ENCODE measurements around the gene PIMREG.
A peak's percentile ranks its signal among the peaks of the same experiment; 100 is the strongest.

Gene PIMREG

DNA sequence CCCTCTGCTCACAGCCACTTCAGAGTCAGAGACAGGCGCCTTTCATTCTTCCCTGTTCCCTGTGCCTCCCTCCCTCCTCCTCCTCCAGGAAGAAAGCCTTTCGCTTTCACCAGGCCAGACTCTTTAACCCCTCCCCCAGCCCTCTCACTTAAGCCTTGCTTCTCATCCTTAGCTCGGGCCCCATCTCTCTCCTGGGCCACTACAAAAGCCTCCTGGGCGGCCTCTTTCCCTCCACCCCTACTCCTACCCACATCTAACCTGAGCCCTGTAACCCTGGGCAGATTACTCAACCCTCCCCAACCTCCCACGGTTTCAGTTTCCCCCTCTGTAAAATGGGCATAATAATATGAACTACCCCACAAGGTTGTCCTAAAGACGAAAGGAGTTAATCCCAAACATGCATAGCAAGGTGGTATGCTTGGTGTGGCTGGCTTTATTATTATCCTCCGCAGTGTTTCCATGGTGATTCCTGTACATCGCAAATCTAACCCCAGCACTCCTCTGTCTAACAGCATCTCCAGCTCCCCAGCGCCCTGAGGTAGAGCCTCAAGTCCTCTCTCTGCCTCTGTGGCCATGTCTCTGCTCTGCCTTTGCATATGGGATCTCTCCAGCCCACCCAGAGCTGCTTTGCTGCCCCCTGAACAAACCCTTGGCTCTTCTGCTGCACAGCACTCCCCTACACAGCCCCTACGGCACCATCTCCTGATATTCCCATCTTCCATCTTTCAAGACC lies 17.7 kb downstream of the PIMREG start:
- DNase-seq (ENCODE audit: low spot score), result peak; percentile 22

DNA sequence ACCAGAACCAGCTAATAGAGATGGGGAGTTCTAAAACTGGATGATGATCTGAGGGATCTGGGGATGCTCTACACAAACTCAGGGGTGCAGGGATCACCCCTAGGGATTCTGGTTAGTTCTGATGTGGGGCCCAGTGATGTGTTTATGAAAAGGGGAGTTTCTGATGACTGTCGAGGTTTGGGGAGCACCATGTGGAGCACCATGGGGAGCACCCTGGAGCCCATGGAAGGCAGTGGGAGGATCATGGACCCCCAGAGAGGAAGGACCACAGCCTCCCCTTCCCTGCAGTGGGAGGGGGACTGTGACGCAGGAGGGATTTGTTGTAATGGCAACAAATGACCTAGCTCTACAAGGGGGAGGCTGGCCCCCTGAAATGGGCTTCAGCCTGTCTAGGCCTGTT lies 18.4 kb downstream of the PIMREG start:
- no peak for DNase-seq (ENCODE audit: low spot score)

DNA sequence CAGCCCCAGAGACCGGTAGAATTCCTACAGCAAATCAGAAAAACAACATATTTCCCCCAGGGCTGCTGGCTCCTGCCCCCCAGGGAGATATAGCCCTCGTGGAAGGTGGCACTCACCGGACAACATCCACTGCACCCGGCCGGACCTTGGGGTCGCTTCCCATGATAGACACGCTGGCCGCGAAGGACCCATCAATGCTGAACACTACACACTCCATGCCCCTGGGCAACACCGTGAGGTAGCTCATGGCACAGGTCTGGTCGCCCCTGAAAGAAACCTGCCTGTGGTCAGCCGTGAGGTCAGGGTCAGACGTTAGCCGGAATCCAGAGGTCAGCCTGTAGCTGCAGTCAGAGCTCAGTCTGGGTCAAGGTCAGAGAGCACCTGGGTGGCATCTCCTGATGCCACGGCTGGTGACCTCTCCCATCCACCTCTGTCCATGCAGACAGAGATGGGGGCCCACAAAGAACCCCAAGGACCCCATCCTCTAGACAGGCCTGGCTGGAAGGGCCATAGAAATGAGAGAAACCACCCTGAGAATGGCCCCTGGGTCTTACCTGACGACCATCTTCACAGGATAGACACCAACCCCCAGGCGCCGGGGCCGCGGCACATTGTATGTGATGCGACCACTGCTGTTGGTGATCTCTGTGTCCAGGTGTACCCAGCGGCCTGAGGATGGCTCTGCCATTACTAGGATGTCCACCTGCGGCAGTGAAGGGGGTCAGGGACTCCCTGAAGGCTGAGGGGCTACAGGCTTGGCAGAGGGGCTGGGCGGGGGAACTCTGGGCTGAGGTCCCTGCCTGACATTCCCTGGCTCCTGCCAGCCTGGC lies 19.6 kb downstream of the PIMREG start:
- no peak for DNase-seq (ENCODE audit: low spot score)

DNA sequence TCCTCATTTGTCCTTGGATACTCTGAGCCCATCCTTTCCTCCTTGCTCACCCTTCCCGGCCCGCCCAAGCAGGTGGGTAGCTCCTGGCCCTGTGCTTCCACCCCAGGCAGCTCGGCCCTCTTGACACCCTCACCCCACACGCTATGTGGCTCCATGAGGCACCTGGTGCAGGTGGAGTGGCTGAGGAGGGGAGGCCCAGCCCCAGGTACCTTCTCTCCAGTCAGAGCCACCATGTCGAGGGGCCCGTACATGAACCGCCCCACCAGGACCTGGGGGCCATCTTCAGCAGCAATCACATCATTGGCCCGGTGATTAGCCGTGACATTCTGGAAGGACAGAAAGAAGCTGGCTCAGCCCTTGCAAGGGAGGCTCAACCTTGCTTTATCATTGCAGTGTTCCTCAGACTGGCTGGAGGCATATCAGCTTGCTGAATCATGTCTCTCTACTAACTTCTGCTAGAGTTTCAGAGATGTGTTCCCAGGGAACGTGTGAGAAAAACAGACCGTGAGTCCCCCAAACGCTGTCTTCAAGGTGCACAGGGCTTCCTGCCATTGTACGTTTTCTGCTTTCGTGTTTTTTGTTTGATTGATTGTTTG lies 20.3 kb downstream of the PIMREG start:
- DNase-seq (ENCODE audit: low spot score), result no peak

DNA sequence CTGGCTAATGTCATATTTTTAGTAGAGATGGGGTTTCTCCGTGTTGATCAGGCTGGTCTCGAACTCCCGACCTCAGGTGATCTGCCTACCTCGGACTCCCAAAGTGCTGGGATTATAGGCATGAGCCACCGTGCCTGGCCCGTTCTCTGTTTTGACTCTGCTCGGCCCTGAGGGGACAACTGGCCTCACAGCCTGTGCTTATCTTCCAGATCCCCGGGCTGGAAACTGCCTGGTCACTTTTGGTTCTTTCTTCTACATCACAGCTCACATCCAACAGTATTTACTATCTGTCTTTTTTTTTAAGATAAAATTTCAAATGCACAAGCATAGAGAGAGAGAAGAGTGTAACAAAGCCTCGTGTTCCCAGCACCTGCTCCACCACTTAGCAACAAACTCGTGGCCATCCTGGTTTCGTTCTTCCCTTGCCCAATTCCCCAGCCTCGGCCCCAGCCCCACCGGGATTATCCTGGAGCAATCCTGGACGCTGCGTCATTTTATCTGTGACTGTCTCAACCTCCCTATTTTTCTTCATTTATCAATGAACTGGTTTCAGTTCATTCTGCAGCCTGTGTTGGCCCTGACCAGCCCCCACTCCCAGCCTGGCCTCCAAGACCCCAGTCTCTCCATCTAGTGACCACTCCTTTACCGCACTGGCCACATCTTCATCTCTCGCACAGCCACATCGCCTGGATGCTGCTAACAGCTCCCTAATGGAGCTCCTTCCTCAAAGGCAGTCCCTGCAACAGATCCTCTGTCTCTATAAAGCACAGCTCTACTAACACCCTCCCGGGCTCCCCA lies 21.1 kb downstream of the PIMREG start:
- DNase-seq (ENCODE audit: low spot score), result no peak

DNA sequence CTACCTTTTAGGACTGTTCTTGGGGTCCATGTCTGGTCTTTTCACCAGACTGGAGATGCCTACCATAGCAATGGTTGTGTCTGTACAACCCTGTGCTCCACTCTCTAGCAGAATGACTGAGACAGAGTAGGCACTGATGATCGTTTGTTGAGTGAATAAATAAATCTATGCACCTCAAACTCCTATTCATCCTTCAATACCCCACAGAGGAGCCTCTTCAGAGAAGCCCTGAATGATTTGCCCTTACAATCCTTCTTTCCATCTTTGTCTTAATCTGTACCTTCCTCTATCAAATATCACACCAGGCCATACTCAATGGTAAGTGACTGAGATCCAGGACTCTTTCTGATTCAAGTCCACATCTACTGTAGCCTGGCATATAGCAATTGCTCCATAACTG lies 23.3 kb downstream of the PIMREG start:
- no peak for DNase-seq (ENCODE audit: low spot score)

DNA sequence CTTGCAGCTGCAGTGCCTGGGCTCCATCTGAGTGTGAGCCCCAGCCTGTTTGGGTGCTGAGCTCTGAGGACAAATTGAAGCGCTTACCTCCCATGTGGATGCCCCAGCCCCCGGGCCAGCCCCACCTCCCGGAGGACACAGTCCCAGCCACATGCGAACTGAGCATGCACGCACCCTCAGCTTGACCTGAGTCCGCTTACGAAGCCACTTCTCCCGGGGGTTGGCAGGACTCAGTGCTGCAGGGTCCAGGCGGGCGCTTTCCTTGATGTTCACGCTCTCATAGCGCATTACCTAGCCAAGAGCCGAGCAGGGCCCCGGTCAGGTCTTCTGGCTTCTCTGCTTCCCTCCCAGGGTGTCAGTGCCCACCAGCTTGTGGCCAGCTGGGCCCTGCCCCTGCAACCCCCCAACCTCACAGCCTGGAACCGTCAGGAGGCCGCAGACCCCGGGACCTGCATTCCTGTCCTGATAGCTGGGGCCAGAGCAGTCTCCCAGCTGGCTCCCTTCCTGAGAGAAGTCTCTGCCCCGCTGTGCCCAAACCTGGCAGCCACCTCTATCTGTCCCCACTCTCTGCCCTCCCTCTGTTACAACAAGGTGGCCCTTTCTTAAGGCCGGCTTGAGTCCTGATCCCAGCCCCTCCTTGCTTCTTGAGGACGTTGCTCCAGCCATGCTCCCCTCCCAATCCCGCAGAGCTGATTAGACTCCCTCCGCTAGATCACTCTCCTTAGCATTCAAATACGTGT lies 24.0 kb downstream of the PIMREG start:
- no peak for DNase-seq (ENCODE audit: low spot score)

DNA sequence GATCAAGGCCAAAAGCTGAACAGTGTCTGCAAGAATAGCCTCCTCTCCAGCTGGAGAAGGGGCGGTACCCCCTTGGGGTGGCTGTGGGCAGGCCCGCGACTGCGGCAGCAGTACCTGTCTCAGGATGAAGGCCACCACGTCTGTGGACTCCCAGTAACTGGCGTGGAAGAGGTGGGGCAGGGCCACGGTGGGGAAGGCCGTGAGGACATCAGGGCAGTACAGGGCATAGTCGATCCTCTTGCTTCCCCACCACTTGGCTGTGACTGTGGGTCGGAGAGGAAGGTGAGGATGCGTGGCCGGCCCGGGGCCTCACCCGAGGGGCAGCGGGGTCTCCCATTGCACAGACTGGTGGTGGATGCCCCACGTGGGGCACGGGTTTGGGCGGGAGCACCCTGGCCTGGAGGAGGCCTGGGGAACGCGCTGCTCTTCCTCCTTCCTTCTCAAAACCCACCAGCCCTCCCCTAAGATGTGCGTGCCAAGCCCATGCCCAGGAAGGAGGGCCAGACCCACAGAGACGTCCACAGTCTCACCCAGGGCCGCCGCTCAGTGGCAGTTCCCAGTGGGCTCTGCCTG lies 26.0 kb downstream of the PIMREG start:
- no peak for DNase-seq (ENCODE audit: low spot score)

DNA sequence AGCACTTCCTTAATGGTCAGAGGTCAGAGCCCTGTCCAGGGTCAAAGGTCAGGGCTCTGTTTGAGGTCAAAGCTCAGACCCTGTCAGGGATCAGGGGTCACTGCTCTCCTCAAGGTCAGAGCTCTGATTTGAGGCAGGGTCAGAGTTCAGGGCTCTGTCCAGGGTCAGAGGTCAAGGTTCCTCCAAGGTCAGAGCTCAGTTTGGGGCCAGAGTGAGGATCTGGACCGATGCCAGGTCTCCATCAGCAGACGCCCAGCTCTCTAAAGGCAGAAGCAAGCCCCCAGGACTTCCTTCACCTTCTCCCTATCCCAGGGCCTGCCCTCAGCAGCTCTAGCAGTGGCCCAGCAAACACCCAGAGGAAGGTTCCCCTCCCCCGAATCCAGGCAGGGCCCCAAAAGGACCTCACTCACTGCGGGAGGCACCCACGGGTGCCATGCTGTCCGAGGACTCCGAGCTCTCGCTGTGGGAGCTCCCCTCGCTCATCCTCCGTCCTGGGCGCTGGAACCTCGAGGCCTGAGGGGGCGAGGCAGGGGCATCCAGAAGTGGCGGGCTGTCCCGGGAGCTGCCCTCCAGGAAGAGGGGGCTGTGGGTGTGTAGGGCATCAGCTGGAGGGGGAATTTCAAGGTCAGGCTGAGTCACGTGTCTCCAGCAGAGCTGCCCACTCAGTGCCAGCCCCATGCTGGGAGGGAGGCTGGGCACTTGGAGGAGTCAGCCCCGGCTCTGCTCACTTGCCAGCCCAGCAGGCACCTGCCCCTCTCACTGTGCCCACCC lies 26.7 kb downstream of the PIMREG start:
- no peak for DNase-seq (ENCODE audit: low spot score)

DNA sequence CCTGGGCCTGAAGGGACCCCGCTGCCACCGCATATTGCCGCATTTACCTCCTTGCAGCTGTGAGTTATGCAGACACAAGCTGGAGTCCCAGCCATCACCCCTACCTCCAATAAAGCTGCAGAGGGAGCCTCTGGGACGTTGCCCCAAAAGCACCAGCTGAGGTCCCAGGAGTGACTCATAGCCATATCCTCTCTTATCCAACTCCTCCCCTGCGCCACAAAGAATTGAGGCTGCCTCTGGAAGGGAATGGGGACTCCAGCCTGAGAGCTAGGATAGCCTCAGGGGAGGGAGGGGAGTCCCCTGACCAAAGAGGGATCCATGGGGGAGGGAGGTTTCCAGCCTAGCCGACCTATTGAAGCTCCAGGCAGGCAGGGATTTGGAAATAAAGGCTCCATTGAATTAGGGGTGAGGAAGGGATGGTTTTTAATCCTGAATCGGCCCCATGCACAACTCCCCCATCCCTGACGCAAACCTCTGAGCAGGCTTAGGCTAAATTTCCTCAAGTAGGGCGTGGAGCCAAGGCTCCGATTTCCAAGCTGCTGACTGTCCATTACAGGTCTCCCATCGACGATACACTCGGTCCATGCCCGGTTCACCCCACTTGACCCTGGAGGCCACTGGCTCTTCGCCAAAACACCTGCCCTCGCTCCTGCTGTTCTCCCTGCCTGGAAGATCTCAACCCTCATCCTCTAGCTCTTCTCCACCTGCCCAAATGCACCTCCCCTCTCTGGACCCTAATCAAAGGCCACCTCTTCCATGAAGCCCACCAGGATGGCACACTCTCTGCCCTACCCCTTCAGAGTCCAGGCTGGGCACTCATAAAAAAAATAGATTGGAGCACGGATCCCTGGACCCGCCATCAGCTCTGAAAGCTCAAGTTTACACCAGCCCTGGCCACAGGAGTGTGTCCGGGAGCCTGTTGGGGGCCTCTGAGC lies 27.5 kb downstream of the PIMREG start:
- no peak for DNase-seq (ENCODE audit: low spot score)

DNA sequence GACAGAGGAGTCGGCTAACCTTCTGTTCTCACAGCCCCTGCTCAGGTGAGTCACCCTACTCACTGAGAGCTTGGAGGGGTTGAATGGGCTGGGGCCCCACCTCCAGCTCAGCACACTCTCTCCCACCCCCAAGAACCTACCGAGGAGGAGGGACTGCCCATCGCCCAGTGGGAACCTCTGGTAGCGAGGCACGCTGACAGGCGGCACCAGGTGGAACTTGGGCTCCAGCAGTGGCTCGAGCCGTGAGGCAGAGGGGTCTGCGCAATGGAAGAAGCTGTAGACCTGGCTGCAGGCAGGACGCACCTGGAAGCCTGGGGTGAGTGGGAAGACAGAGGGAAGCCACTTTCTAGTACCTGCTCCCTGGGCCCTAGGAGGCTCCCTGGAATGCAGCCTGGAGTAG lies 28.3 kb downstream of the PIMREG start:
- no peak for DNase-seq (ENCODE audit: low spot score)

DNA sequence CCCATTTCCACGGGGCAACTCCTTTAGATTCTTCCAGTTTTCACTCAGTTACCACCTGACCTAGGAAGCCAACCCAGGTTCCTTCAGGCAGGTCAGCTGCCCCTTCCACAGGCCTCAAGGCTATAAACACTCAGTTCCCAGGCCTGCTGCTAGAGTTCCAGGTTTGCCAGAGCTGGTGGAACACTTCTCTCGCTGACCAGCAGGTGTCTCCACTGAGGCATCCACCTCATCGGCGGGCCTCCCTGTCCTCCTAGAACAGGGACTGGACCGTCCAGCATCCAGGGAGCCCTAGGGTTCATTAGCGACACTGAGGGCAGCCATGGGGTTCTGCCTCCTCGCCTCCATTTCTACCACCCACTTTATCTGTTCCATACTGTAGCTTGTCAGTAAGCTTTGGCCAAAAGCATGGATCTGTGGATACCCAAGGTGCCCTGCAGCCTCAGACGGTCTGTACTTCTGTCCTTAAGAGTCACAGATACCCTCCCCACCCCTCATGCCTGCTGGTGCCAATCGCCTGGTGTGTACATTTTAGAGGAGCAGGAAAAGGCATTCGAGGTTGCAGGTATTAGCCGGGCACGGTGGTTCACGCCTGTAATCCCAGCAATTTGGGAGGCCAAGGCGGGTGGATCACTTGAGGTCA lies 29.0 kb downstream of the PIMREG start:
- peak; percentile 65 for DNase-seq (ENCODE audit: low spot score)

DNA sequence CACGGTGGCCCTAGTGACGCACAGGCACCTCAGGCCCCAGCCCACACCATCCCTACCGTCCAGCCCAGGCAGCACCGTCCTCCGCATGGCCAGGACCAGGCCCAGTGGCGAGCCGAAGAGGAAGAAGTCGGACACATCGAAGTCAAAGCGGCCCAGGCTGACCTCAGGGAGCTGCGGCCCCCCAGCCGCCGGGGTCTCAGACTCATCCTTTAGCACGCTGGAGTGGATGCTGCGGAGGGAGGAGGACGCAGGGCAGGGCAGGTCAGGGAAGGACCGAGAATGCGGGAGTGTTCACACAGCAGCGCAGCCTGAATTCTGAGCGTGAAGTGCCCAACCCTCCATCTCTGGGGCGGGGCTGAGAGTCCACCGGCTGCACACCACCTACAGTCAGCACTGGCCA lies 30.1 kb downstream of the PIMREG start:
- DNase-seq (ENCODE audit: low spot score), result no peak

DNA sequence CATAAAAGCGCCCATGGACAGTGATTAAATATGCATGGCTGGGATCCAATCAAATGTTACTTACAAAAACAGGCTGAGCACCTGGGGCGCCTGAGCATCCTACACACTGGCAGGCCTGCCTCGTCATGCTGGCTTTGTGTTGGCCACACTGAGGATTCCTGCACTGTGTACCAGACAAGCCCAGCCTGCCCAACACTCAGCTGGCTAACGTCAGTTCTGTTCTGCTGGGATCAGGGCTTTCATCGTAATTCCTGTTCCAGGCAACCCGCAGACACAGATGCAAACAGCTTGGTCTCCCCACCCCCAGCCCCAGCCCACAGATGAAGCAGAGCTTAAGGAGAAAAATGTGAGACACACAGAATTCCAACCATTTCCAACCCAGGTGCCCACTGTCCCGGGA lies 30.7 kb downstream of the PIMREG start:
- DNase-seq (ENCODE audit: low spot score), result no peak

DNA sequence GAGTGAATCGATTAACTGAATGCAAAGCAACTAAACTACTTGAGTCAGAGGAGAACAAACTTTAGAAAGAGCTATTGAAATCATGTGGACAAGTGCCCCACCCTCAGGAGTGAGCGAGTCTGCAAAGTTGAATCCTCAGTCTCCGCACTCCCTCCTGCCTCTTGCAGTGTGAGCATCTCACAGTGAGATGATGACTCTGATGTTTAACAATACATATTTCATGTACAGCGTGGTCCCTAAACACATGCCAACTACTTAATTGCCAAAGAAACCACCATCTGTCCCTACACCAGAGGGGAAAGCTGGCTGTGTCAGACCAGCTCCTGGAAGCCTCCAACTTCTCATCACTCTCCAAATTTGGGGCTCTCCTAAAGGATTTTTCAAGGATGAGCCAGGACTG lies 31.2 kb downstream of the PIMREG start:
- DNase-seq (ENCODE audit: low spot score), result no peak

DNA sequence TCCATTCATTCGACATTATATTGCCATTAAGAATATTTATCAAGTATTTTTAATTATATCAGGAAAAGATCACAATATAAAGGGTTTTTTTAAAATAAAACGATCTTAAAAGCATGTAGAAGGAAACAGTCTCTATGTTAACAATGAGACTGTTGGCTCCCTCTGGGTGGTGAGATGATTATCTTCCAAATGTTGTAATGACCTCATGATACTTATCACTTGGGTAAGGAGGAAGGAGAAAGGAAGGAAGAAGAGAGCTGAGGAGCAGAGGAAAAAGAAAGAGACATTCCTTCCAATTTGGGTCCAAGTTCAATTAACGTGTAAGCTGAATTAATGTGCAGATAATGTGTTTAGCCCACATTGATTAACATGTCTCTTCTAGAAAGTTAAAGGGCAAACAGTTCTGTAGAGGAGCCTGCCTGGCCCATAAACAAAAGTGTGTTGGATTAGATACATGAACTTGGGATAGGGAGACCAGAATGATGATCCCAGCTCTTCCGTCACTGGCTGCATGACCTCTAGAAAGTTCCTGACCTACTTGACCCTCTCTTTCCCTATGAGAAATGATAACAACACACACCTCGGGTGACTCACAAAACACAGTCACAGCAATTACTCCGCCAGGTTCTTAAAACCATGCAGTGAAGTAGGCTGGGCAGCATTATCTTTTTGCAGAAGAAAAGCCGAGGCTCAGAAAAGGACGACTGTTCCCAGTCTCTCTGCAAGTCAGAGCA lies 32.0 kb downstream of the PIMREG start:
- no peak for DNase-seq (ENCODE audit: low spot score)

DNA sequence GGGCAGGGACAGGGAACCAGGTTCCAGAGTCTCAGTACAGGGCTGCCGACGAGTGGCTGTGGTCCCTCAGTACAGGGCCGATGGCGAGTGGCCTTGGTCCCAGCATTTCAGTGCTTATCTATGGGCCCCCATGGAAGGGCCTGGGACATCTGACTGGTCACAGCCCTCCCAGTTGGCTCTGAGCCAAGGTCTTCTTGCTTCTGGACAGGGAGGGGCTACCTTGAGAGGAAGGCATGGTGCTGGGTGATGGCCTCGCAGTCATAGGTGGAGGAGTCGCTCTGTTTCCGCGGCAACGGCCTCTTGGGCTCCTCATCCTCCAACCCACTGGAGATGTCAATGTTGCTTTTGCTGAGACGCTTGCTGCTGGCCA lies 32.5 kb downstream of the PIMREG start:
- no peak for DNase-seq (ENCODE audit: low spot score)

DNA sequence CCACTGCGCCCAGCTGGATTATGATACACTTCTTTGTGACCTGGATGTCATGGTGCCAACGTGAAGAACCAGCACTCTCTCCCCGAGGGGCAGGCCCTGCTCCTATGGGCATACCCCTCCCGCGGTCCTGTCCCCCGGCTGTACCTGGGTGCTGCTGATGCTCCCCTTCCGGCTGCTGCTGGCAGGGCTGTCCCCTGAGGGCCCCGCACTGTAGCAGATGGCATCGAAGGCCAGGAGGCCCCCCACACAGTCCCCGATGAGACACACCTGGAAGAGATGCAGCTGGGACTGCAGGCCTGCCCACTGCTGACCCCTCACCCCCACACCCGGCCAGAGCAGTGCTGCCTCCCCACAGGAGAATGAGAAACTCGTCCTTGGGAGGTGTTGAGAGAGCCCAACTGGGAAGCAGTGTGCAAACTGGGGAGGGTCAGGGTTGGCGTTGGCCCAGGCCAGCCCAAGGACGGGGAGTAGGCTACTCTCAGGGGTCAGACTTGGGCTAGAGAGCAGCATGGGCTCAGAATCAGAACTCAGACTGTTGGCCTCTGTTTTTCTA lies 33.7 kb downstream of the PIMREG start:
- no peak for DNase-seq (ENCODE audit: low spot score)
